GM12878 (cell line): ENCODE data around the gene NHS. TPM values are rescaled to one million over a fixed set of nuclear protein-coding genes. Genes with fewer than 3 reads are reported as not detected.

Experiments
- ATAC-seq: fragments of 200-7000 bp; cut with Tn5 transposase; 3 replicates; pipeline ENCODE4 v1.9.1; 2020; ENCODE audit warnings: mild to moderate bottlenecking, moderate library complexity
- BruUV-seq: library from RNA; stranded (reverse); fragments of 400-500 nt; replicated peaks from 2 replicates; lab custom pipeline; 2021; lab: Mats Ljungman, UMichigan
- CTCF ChIA-PET: fragments of 300-600 bp; sonication (Branson Sonifier 250); formaldehyde crosslinking; extraction: SDS; loops from one replicate; lab custom pipeline; 2021; ENCODE audit warnings: inconsistent platforms; lab: Yijun Ruan, JAX
- POLR2A ChIA-PET: fragments of 350-600 bp; formaldehyde crosslinking; extraction: SDS; loops from one replicate; lab custom pipeline; 2021; ENCODE audit warnings: inconsistent platforms; lab: Charles Lee
- RAD21 ChIA-PET: fragments of 300-600 bp; sonication (Branson Sonifier 250); formaldehyde crosslinking; loops from one replicate; lab custom pipeline; 2023; ENCODE audit warnings: antibody characterized with exemption; ENCODE audit not compliant: unreplicated experiment; lab: Charles Lee
- SMC1A ChIA-PET: fragments of 300-600 bp; sonication (Branson Sonifier 250); formaldehyde crosslinking; loops from one replicate; lab custom pipeline; 2023; ENCODE audit not compliant: unreplicated experiment, uncharacterized antibody; lab: Charles Lee
- DNase-seq: peaks from one replicate; pipeline ENCODE4 v3.0.0-alpha.2; 2011; ENCODE audit warnings: low read depth, low spot score
- FAIRE-seq: peaks from 3 replicates; lab custom pipeline; 2011; peaks lifted over from hg19 to GRCh38; lab: Jason Lieb, UNC
- H2AFZ ChIP-seq: 2 replicates; pipeline ENCODE4 v1.6.0; 2011; ENCODE audit warnings: low read depth, low read length, control low read depth; ENCODE audit not compliant: control insufficient read depth
- H3K27ac ChIP-seq: 2 replicates; pipeline ENCODE4 v1.5.1; 2011; ENCODE audit warnings: control low read depth; ENCODE audit not compliant: control insufficient read depth, insufficient read depth
- H3K27me3 ChIP-seq, 2 experiments: replicated peaks in 1 of 2; 2 replicates each; pipeline versions ENCODE4 v1.6.0 to v1.6.1; 2011; ENCODE audit warnings: low read length in 1 of 2; ENCODE audit not compliant: control insufficient read depth in 2 of 2, insufficient read depth in 2 of 2
- H3K36me3 ChIP-seq, 2 experiments: 2 replicates each; pipeline ENCODE4 v1.5.1; 2011; ENCODE audit warnings: low read length in 1 of 2; ENCODE audit not compliant: control insufficient read depth in 2 of 2, insufficient read depth in 2 of 2
- H3K4me1 ChIP-seq: 2 replicates; pipeline ENCODE4 v1.6.1; 2011; ENCODE audit warnings: mild to moderate bottlenecking, low read length, moderate library complexity, mixed read lengths; ENCODE audit not compliant: control insufficient read depth, insufficient read depth
- H3K4me2 ChIP-seq: 2 replicates; pipeline ENCODE4 v1.6.0; 2011; ENCODE audit warnings: control low read depth; ENCODE audit not compliant: control insufficient read depth, insufficient read depth
- H3K4me3 ChIP-seq: fragments of 200-600 bp; sonication (generic); 2 replicates; pipeline ENCODE4 v1.5.1; 2016
- H3K79me2 ChIP-seq: 2 replicates; pipeline ENCODE4 v1.6.0; 2011; ENCODE audit warnings: low read length; ENCODE audit not compliant: control insufficient read depth, insufficient read depth
- H3K9ac ChIP-seq: 2 replicates; pipeline ENCODE4 v1.8.0; 2011; ENCODE audit warnings: low read length, control low read depth, mixed read lengths; ENCODE audit not compliant: control insufficient read depth, insufficient read depth
- H3K9me3 ChIP-seq: replicated peaks from 3 replicates; pipeline ENCODE4 v1.5.1; 2011; ENCODE audit warnings: mild to moderate bottlenecking, low read length; ENCODE audit not compliant: control insufficient read depth, insufficient read depth
- H4K20me1 ChIP-seq: 2 replicates; pipeline ENCODE4 v1.6.0; 2011; ENCODE audit not compliant: control insufficient read depth, insufficient read depth
- BCL11A ChIP-seq: IDR thresholded peaks from 2 replicates; pipeline ENCODE4 v1.6.1; 2011; ENCODE audit warnings: low read depth, low read length
- ETV6 ChIP-seq, 2 experiments: fragments of 450-650 bp in 1 of 2; IDR thresholded peaks in 1 of 2; conservative IDR thresholded peaks in 1 of 2; 2 replicates each; pipeline ENCODE4 v1.6.1; 2014; ENCODE audit warnings: antibody characterized with exemption in 1 of 2, borderline replicate concordance in 1 of 2, low read depth in 1 of 2, mild to moderate bottlenecking in 1 of 2, moderate library complexity in 1 of 2
- HCFC1 ChIP-seq: fragments of 150-350 bp; IDR thresholded peaks from 2 replicates; pipeline ENCODE4 v1.6.1; 2014; ENCODE audit warnings: low read length
- HDAC6 ChIP-seq: fragments of 200-600 bp; sonication (generic); IDR thresholded peaks from one replicate; pipeline ENCODE4 v1.8.0; 2017; ENCODE audit warnings: antibody characterized with exemption; ENCODE audit not compliant: unreplicated experiment
- IKZF1 ChIP-seq: fragments of 450-650 bp; conservative IDR thresholded peaks from 2 replicates; pipeline ENCODE4 v1.6.1; 2017; ENCODE audit warnings: antibody characterized with exemption, mild to moderate bottlenecking
- IRF3 ChIP-seq: fragments of 450-650 bp; IDR thresholded peaks from 2 replicates; pipeline ENCODE4 v1.6.1; 2014; ENCODE audit warnings: mild to moderate bottlenecking
- IRF4 ChIP-seq: IDR thresholded peaks from 2 replicates; pipeline ENCODE4 v1.6.1; 2011; ENCODE audit warnings: low read depth, low read length
- JUND ChIP-seq: IDR thresholded peaks from 2 replicates; pipeline ENCODE4 v1.6.1; 2012; ENCODE audit warnings: low read depth, mild to moderate bottlenecking, low read length, improper control_type of control experiment, moderate library complexity
- MYB ChIP-seq: fragments of 150-350 bp; IDR thresholded peaks from 2 replicates; pipeline ENCODE4 v1.6.1; 2014; ENCODE audit warnings: mild to moderate bottlenecking, low read depth, low read length, borderline replicate concordance
- NBN ChIP-seq: fragments of 450-650 bp; IDR thresholded peaks from 2 replicates; pipeline ENCODE4 v1.6.1; 2016
- NFXL1 ChIP-seq: fragments of 450-650 bp; IDR thresholded peaks from 2 replicates; pipeline ENCODE4 v1.6.1; 2017; ENCODE audit warnings: antibody characterized with exemption, mild to moderate bottlenecking, borderline replicate concordance
- NR2C1 ChIP-seq: fragments of 450-650 bp; IDR thresholded peaks from 2 replicates; pipeline ENCODE4 v1.6.1; 2017; ENCODE audit warnings: antibody characterized with exemption, mild to moderate bottlenecking, moderate library complexity
- REST ChIP-seq: IDR thresholded peaks from 2 replicates; pipeline ENCODE4 v1.6.1; 2012; ENCODE audit warnings: mild to moderate bottlenecking, low read depth, low read length
- SUZ12 ChIP-seq: fragments of 200-600 bp; sonication (generic); IDR thresholded peaks from one replicate; pipeline ENCODE4 v1.6.1; 2018; ENCODE audit warnings: antibody characterized with exemption, mild to moderate bottlenecking; ENCODE audit not compliant: unreplicated experiment
- TCF3 ChIP-seq: IDR thresholded peaks from 2 replicates; pipeline ENCODE4 v1.6.1; 2012; ENCODE audit warnings: low read depth, mild to moderate bottlenecking, low read length, borderline replicate concordance; ENCODE audit not compliant: insufficient read depth
- TCF7 ChIP-seq: IDR thresholded peaks from 2 replicates; pipeline ENCODE4 v1.6.1; 2014; ENCODE audit warnings: antibody characterized with exemption, borderline replicate concordance
- ZBTB11 ChIP-seq: fragments of 450-650 bp; formaldehyde crosslinking; IDR thresholded peaks from 2 replicates; pipeline ENCODE4 v1.5.0; 2022; ENCODE audit warnings: mild to moderate bottlenecking, missing genetic modification characterization
- ZSCAN29 ChIP-seq: fragments of 450-650 bp; IDR thresholded peaks from 2 replicates; pipeline ENCODE4 v1.6.1; 2017; ENCODE audit warnings: mild to moderate bottlenecking, moderate library complexity
- WGBS: methylation state at CpG from one replicate; pipeline ENCODE4 v1.1.6; 2016; ENCODE audit warnings: low lambda C conversion rate; ENCODE audit not compliant: insufficient replicate concordance, insufficient coverage; ENCODE audit errors: missing lambda C conversion rate; 5-methylcytosine and 5-hydroxymethylcytosine counted together
- in situ Hi-C: fragments of 300-500 bp; cut with MboI; formaldehyde crosslinking; loops from 9 replicates; pipeline ENCODE4 v1.14.3; 2018; ENCODE audit warnings: mixed read lengths
- intact Hi-C: fragments of 100-400 bp; cut with micrococcal nuclease; formaldehyde crosslinking; loops from one replicate; pipeline ENCODE4 v1.14.2; 2022; ENCODE audit not compliant: unreplicated experiment
- polyA plus RNA-seq, 11 experiments: library from polyadenylated mRNA; depleted of rRNA in 4 of 11; unstranded in 6 of 11; stranded (reverse) in 5 of 11; fragments of >200 nt; fragmentation: Nextera tagmentation in 4 of 11; fragmentation: Illumina TruSeq in 1 of 11; extraction: Ambion mirVana in 4 of 11; extraction: Trizol in 1 of 11; gene quantifications; 1 replicate in 1 of 11; 2 replicates in 10 of 11; pipeline versions ENCODE4 v1.2.1 to v1.2.3, GENCODE V29; 2011 to 2016; ENCODE audit warnings: inconsistent platforms in 2 of 11, missing spikeins in 2 of 11, low read depth in 1 of 11
- total RNA-seq, 4 experiments: library from RNA; depleted of rRNA in 3 of 4; stranded (reverse); fragments of >200 nt in 3 of 4; fragmentation: Illumina TruSeq in 1 of 4; extraction: Trizol in 1 of 4; gene quantifications; 2 replicates each; pipeline versions ENCODE4 v1.2.1 to v1.2.3, GENCODE V29; 2013 to 2021

The NHS gene
- total and polyA plus RNA-seq, 10 of the 15 experiments (the other 5 are each of a cell fraction or from before 2014, with no cell fraction given) = under 0.01 to 0.07 (median 0.03) TPM; not detected in 7

DNA sequence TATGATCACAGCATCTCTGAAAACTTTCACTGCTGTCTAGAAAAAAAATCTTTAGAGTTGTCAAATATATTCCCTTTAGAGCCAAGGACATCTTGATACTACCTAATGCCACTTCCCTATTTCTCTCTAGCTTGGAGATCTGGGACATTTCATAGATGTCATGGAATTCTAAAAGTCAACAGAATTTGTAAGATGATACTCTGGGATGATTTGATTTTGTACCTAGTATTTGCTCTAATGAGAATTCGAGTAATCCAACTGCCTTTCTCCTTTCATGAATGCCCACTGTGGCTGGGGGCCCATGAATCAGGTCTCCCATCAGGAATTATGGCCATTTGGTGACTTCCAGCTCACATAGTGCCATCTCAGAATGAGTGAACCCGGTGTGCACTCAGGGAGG lies 73.2 kb downstream of the NHS start:
- no peaks in the 10 kb centered on the region for H3K4me1 ChIP-seq
- no peak overlapping the region for H2AFZ ChIP-seq
- BruUV-seq = no TSS peak
- DNase-seq (no peak), ATAC-seq (no peak), FAIRE-seq (no peak)
- 0% methylated on average over 2 of the region's 2 CpGs for WGBS
- no peak for TF ChIP-seq NBN
- TF ChIP-seq IKZF1 = no peak
- TF ChIP-seq HDAC6 = no peak
- no peak for TF ChIP-seq SUZ12
- TF ChIP-seq NFXL1 = no peak
- no peak for TF ChIP-seq JUND
- no peak for TF ChIP-seq IRF3
- TF ChIP-seq ZBTB11 (CRISPR knock-in tag) = no peak
- TF ChIP-seq MYB = no peak
- no peak for TF ChIP-seq IRF4
- TF ChIP-seq ZSCAN29 = no peak
- no peak for TF ChIP-seq ETV6 (conservative IDR thresholded peaks at IDR 0.05 in 1 of 2, IDR thresholded peaks at IDR 0.05 in 1 of 2; ENCODE audit: borderline replicate concordance in 1 of 2, low read depth in 1 of 2)
- TF ChIP-seq TCF3 = no peak
- no peak for TF ChIP-seq REST
- no peak for TF ChIP-seq TCF7
- no peak for TF ChIP-seq BCL11A
- TF ChIP-seq NR2C1 = no peak
- no peak for TF ChIP-seq HCFC1
- ChIA-PET RAD21 (no interaction called here), CTCF (interaction anchor here (0.6 kb wide), 1 partner anchor 32 kb away, joined by 3 read pairs; no protein-coding TSS in a partner anchor), SMC1A (no interaction called here), POLR2A (no interaction called here)
- no peaks in the 10 kb centered on the region for H3K27me3 ChIP-seq
- H3K4me3 ChIP-seq = no peak overlapping the region
- H4K20me1 ChIP-seq = no peaks in the 10 kb centered on the region
- H3K9ac ChIP-seq = no peak overlapping the region
- H3K4me2 ChIP-seq = no peak overlapping the region
- in situ Hi-C loops = no loop called here
- no peaks in the 10 kb centered on the region for H3K36me3 ChIP-seq
- no peaks in the 10 kb centered on the region for H3K79me2 ChIP-seq
- intact Hi-C loops = no loop called here
- no peaks in the 10 kb centered on the region for H3K9me3 ChIP-seq
- H3K27ac ChIP-seq = no peak overlapping the region
